MM.1S (cell line): ENCODE data around the gene PTGER3.

Experiments used
- CTCF ChIP-seq: fragments of 300-600 bp; sonication (generic); IDR thresholded peaks from 2 replicates; pipeline ENCODE4 v1.5.1; 2016; ENCODE audit warnings: antibody characterized with exemption, low read length, mixed read lengths
- EZH2 ChIP-seq: fragments of 300-600 bp; sonication (generic); optimal IDR thresholded peaks from 2 replicates; pipeline ENCODE3; 2017; ENCODE audit warnings: low read depth, mild to moderate bottlenecking, antibody characterized with exemption, low read length, mixed read lengths
- EZH2phosphoT487 ChIP-seq: fragments of 300-600 bp; sonication (generic); IDR thresholded peaks from 2 replicates; pipeline ENCODE4 v1.6.1; 2018; ENCODE audit warnings: antibody characterized with exemption, low read length

DNA sequence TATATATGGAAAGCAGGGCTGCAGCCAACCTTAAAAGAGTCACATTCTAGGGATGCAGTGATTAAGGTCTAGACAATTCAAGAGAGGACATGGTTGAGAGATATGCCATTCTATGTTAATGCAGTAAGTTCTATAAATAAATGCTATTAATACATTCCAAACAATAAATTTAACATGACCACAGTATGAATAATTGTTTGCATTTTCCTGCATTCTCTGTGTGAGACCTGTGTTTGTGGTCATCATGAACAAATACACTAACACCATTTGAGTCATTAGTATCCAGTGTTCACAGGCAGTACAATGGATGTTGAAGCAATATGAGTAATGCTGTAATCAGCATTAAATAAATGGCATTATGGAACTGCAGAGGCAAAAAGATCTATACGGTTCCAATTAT lies 38.7 kb upstream of the PTGER3 start:
- TF ChIP-seq CTCF (no peak), EZH2phosphoT487 (no peak), EZH2 (no peak)
